ENCODE results near the gene CYTH1.
"Not testable (repeated sequence)": the region's sequence is repeated elsewhere in the genome, so short reads cannot be mapped to it uniquely, and the experiment has no call there.

The CYTH1 gene

DNA sequence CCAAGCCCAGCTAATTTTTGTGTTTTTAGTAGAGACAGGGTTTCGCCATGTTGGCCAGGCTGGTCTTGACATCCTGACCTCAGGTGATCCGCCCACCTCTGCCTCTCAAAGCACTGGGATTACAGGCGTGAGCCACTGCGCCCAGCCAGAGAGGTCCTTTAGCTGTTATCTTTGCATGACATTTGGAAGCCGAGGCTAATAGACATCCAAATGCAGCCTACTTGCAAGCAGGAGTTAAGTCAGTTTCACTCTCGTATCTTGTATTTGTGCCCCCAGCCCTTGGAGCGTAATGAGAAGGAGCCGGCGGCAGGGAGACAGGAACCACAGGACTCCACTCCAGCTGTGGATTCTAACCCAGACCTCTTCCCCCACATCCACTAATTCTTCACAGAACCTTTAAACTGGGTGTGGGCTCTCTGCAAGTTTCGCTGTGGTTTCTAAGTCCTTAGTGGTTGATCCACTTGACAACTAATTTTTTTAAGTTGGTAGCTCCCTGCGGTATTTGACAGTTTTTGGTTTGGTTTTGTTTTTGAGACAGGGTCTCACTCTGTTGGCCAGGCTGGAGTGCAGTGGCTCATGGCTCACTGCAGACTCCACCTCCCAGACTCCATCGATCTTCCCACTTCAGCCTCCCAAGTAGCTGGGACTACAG, 3.1 kb upstream of the CYTH1 start:
- no peak for DNase-seq

DNA sequence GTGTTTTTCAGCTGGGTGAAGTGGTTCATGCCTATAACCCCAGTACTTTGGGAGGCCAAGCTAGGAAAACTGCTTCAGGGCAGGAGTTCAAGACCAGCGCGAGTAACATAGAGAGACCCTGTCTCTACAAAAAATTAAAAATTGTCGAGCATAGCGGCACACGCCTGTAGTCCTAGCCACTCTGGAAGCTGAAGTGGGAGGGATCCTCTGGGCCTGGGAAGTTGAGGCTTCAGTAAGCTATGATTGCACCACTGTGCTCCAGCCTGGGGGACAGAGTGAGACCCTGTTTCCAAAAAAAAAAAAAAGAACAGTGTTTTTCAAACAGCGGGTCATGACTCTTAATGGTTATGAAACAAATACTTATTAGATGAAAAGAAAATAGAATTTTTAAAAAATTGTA, 2.3 kb upstream of the CYTH1 start:
- DNase-seq, result no peak

DNA sequence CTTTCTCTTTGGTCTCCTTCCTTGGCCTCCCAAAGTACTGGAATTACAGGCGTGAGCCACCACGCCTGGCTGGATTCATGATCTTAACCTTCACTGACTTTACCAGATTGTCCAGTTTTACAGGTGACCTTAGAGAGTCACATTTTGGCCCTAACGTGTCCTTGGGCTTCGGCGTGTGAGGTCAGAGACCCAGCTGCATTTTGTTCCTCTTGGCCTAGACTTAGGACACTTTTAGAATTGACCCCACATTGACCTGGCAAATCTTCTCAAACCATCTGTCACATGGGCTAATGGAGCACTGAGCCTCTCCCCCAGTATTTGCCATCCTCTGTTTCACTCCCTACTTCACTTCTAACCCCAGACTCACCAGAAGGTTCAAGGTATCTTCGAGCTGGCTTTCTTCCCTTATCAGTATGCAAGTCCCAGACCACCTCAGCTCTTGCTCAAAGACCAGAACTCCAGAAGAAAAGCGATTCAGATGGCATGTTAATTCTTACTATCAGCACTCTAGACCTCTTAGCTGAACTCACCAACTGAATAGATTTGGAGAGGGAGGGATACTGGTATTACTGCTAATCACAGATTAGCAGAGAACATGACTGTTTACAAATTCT, 1.7 kb upstream of the CYTH1 start:
- DNase-seq, result no peak

DNA sequence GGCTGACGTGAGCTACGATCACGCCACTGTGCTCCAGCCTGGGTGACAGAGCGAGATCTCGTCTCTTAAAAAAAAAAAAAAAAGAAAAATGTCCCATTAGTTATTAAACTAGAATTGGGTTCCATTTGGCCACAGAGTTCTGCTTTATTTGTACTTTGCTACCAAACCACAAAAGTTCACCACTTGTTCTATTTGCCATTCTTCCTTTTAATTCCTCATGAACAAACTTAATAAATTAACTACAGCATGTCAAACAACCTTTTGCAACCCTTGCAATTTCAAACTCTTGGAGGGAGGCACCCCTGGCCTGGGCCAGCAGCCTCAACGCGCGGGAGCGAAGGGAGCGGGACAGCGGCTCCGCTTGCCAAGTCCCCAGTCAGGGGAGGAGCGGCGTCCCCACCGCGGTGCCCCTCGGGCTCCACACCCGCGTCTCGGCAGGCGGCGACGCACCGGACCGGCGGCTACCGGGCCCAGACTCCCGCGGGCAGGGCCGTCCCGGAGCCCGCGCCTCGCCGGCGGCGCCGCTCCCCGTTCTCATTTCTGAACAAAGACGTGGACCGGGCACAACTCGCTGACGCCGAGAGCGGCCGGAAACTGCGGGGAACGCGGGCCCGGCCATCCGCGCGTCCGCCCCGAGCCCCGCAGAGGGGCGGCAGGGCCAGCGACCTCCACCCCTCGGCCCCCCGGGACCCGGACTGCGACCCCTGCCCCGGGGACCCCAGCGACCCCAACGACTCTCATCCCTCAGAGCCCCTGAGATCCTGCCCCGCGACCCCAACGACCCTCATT, 775 bp downstream of the CYTH1 start:
- DNase-seq, result peak; percentile 8

DNA sequence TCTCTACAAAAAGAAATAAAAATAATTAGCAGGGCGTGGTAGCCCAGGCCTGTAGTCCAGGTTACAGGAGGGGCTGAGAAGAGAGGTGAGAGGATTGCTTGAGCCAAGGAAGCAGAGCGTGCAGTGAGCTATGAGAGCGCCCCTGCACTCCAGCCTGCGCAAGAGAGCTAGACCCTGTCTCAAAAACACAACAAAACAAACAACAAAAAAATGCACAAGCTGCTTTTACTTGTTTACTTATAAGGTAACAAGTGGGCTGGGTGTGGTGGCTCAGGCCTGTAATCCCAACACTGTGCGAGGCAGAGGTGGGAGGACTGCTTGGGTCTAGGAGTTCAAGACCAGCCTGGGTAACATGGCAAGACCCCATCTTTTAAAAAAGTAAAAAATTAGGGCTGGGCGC, 1.7 kb downstream of the CYTH1 start:
- no peak for DNase-seq

DNA sequence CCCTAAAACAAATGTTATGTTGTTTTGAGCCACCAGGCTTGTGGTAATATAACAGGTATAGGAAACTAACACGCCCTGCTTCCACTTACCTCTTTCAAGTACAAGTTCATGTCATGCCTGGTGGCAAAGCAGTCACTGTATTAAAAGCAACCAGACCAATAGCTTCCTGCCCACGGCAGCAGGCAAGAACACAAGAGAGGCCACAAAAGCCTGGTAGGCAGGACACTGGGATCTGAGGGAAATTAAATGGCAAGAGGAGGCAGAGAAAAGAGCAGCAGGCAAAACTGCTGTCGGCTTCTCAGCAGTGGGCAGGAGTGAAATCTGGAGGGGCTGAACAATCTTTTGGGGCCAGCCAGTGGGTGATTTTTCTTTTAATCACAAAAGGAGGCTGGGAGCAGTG, 2.2 kb downstream of the CYTH1 start:
- DNase-seq, result no peak

DNA sequence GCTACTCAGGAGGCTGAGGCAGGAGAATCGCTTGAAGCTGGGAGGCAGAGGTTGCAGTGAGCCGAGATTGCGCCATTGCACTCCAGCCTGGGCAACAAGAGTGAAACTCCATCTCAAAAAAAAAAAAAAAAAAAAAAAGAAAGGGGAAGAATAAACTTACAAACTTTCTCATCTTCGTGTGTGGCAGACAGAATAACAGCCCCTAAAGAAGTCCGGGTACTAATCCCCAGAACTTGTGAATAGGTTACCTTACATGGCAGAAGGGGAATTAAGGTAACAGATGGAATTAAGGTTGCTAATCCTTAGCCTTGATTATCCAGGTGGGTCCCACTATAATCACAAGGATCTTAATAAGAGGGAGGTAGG, 2.8 kb downstream of the CYTH1 start:
- not testable (repeated sequence) for DNase-seq

DNA sequence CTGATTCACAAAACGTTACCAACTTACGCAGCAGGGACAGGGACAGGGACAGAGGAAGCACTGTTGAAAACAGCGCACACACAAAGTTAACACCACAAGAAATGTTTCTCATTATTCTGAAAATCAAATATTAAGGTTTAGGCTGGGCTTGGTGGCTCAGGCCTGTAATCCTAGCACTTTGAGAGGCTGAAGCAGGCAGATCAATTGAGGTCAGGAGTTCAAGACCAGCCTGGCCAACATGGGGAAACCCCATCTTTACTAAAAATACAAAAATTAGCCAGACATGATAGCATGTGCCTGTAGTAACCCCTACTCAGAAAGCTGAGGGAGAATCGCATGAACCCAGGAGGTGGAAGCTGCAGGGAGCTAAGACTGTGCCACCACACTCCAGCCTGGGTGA, 4.2 kb downstream of the CYTH1 start:
- no peak for DNase-seq

DNA sequence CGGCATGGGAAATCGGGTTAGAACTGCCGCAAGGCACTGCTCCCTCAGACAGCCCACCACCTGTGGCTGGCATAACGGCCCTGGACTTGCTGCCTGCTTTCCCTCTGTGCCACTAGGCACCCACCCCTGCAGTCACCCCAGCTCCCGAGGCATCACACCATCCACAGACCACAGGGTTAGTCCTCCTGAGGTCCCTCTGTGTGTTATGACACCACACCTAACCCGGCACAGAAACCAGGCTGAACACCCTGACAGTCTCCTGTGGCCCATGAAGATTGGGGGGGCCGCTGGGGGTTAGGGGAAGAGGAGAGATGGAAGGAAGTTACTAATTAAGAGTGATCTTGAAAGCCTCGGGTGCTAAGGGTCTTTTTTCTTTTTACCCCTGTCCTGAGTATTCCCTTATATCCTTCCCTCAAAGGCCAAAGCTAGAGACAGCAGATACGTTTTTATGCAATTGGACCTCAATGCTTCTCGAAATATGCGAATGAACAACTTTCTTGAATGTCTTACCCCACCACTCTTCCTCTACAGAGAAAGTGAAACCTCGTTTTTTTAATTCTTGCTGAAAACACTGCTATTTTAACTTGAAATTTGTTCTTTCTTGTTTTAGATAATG, 7.0 kb downstream of the CYTH1 start:
- DNase-seq, result no peak

DNA sequence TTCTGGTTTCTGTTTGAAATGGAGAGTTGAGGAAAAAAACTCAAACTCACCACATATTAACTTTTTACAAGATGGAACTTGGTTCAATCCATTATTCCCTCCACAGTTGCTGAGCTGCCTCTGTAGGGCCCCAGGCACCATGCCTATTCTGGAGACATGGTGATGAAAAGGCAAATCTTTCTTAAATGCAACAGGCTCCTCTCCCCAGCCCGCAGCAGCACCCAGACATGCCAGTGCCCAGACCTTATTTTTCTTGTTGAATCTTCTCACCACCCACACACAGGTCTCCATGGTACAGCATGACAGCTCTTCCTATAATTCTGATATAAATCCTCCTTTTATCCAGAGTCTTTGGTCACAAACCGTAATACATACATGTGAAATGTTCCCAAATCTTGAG, 7.6 kb downstream of the CYTH1 start:
- DNase-seq, result no peak

DNA sequence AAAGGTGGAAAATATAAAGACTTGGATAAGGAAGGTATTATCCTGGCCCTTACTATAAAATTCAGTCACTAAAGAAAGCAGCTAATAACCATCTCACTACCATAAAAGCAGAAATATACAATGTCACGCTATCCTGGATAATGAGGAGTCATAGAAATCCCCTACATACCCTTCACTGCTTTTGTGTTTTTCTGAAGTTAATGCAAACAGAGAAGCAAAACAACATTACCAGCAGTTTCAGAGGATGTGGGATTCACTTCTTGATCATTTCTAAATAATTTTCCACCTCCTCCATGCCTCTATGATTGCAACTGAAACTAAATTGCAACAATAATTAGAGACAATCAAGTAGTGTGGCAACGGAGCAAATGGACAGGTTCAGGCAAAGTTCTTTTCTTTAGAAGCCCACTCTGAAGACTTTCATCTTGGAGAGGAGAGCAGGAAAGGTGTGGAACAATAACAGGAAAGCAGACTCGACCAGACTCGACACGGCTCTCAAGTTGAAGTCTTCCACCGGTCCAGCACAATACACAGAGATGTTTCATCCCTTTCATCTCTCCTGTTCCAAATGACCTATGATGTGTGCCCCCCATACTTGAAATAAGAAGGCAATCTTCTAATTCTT, 10.2 kb downstream of the CYTH1 start:
- DNase-seq, result no peak

DNA sequence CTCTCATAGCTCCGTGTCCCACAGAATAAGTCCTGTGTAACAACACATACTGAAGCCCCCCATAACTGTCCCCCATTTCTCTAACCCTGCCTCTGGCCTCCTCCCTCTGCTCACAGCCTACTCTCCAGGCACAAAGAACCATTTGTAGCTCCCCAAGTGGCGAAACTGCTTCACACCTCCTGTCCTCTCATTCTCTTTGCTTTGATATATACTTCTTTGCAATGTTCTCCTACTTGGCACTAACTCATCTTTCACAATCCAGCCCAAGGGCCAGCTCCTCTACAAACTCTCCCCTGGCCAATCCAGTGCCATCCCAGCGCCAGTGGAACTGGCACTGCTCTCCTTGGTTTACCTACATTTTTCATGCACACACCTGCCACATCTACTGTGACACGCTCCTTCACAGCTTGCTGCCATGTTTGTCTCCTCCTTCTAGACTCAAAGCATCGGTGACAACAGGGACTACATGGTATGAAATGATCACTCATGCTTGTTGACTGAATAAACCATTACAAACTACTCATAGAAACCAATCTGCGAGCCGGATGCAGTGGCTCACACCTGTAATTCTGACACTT, 12.8 kb downstream of the CYTH1 start:
- DNase-seq, result no peak

DNA sequence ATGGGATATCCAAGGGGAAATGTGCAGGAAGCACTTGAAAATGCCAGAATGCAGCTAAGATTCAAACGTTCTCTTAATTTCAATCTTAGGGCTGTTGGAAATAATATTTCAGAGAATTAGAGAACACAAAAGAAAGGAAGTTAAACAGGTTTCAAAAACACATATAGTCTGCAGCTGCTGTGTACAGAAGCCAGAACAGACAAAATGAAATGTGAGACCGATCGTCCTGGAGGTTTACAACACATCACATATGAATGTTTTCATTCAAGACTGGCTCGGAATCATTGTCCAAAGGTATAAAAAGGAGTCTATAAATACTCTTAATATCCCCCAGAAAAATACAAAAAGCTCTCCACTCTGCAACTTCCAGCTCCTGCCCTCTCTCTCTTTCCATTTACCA, 14.3 kb downstream of the CYTH1 start:
- peak; percentile 31 for DNase-seq

DNA sequence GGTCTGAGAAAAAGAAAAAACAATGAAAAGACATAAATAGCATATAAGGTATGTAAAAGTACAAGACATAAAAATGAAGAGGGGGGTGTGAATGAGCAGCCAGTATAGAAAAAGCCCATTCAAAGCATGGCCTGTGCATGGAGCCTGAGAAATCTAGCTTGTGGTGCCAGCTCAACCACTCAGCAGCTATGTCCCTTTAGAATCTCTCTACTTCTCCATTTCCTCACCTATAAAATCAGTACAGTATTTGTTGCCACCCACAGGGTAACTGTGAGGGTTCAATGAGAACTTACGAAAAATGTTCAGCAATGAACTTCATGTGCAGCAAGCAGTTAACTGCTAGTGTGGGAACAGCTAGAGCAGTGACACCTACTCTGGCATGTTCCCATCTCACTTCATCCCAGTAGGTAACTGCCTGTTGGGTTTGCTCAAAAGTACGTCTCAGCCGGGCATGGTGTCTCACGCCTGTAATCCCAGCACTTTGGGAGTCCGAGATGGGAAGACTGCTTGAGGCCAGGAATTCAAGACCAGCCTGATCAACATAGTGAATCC, 15.3 kb downstream of the CYTH1 start:
- no peak for DNase-seq

DNA sequence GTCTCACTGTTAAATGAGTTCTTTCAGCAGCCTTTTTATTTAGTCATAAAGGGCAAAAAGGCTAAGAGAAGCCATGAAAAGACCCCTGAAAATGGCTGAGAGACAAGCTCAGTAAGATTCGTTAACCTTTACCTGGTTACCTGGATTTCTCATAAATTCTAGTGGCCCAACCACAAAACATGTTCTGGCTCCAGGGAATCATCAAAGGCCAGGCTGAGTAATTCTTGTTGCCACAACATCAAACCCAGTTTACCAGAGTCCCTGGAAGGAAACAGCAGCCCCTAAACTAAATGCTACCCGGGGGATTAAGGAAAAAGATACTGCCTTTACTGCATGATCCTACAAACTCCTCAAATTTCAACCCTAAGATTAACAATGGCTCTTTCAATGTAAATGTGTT, 15.8 kb downstream of the CYTH1 start:
- no peak for DNase-seq

DNA sequence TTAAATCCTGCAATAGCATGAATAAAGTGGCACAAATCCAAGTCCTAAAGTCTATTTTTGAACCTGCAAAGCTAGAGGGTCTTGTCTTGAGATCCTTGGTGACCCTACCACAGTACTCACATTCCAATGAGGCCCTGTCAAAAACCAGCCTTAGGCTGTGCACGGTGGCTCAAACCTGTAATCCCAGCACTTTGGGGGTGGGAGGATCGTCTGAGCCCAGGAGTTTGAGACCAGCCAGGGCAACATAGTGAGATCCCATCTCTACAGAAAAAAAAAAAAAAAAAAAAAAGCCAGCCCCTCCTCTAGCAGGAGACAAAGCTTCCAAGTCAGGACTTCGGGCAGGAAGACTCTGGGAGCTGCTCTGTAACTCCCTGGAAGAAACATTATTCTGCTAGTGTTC, 16.3 kb downstream of the CYTH1 start:
- DNase-seq, result no peak

DNA sequence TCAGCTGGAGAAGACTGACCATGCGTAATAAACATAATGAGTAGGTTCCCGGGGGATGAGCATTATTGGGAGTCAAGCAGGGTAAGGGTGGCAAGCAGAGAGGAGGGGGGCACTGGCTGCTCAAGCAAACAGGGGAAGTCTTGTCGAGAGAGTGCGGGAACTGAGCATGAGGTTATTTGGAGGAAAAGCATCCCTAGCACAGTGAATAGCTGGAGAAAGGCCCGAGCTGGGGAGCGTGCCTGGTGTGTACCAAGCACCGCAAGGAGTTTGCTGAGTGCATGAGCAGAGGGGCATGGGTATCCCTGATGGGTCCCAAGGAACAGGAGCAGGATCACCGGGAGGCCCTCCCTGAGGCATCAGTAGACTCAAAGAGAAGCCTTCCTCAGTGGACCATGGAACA, 17.2 kb downstream of the CYTH1 start:
- DNase-seq, result no peak

DNA sequence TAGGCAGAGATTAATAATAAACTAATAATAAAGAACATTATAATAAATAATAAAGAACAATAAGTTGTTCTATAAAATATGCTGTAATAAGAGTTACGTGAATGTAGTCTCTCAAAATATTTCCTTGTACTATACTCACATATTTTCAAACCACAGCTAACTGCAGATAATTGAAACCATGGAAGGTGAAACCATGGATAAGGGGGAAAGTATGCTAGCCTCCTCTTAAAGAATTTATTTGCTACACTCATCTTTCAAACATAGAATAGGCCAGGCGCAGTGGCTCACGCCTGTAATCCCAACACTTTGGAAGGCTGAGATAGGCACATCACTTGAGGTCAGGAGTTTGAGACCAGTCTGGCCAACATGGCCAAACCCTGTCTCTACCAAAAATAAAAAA, 18.5 kb downstream of the CYTH1 start:
- DNase-seq, result no peak

DNA sequence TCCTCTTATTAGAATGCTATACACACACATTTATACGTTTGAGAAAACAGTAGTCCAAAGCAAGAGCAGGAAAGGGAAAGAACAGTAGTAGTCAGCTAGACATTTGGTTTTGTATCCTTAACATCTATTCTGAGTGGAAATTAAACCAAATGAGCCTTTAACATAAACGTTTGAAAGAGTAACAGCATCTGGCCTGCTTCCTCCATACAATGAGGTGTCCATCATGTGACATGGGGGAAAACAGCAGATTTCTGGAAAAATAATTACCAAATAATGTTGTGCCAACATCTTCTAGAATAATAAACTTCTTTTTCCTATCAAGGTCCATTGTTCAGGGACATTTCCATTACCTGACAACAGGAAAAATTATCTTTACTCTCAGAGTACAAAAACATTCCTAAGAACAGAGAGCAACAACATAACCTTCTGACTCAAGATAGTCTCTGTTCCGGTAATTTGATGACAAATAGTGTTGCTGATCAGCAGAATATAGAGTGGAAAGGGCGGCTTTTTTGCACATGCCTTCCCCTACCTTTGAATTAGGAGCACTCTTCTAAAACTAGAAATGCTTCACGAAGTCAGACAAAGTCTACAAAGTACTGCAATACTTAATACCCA, 20.2 kb downstream of the CYTH1 start:
- DNase-seq, result no peak

DNA sequence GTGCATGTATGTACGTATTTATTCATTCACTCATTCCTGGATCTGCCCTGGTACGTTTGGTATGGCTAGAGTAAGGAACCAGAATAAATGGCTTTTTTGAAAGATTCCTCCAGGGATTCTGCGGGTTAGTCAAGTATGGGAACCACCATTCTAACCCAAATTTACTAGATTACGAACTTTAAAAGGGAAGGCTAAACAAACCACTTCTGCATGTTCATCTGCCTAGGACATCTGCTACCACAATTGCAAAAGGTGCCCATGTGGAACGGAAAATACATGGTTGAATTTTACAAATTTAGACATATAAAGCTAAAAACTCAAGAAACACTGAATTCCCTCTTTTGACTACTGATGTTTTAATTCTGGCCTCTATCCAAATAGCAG, 22.1 kb downstream of the CYTH1 start:
- no peak for DNase-seq

DNA sequence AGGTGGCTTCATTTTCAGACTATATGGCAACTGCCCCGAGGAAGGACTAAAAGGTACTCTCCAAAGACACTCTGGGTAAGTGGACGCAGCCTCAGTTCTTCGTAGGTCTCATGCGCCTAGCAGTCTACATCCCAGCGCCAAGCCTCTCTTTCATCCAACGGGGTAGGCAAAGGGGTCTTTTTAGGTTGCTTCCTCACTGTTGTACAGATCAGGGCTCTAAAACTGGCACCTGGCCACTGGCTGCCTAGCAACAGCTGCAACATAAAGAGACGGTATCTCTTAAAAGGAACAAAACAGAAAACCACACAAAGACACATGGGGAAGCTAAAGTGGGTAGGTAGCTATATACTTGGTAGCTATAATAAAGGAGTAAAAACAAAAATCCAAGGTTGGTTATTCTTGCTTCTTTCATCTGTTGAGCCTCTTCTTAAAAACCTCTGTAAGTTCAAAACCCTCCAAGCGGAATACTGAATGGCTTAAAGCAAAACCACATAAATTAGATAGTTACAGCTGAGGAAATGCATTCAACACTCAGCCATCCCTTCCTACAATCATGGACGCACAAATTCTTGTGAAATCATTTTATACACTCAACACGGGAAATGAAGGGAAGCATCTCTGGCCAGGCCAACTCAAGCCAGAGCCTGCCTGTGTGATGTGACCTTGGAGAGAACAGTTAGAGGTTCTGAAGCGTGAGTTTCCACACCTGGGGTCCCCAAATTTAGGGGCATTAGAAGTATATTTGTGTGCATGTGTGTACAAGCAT, 22.7 kb downstream of the CYTH1 start:
- peak; percentile 66 for DNase-seq
